NT2/D1 (cell line): ENCODE results near the gene NDST3.
"Not testable (repeated sequence)": the region's sequence is repeated elsewhere in the genome, so short reads cannot be mapped to it uniquely, and the experiment has no call there.

Source experiments
- DNase-seq: peaks from one replicate; pipeline ENCODE4 v3.0.0-alpha.2; 2011; ENCODE audit warnings: low read depth, low spot score
- H3K27me3 ChIP-seq: 2 replicates; pipeline ENCODE4 v1.6.0; 2011; ENCODE audit warnings: mild to moderate bottlenecking; ENCODE audit not compliant: insufficient read length, insufficient read depth
- H3K36me3 ChIP-seq: 2 replicates; pipeline ENCODE4 v1.6.1; 2011; ENCODE audit warnings: mild to moderate bottlenecking, low read length, mixed read lengths; ENCODE audit not compliant: insufficient read depth, insufficient read length
- H3K4me1 ChIP-seq: 2 replicates; pipeline ENCODE4 v1.5.1; 2011; ENCODE audit not compliant: insufficient read depth, insufficient read length
- H3K4me3 ChIP-seq: 2 replicates; pipeline ENCODE4 v1.5.1; 2011; ENCODE audit warnings: low read depth; ENCODE audit not compliant: insufficient read length
- H3K9ac ChIP-seq: 2 replicates; pipeline ENCODE4 v1.6.0; 2011; ENCODE audit warnings: low read depth; ENCODE audit not compliant: insufficient read length
- H3K9me3 ChIP-seq: 2 replicates; pipeline ENCODE4 v1.5.1; 2011; ENCODE audit warnings: mild to moderate bottlenecking, low read length; ENCODE audit not compliant: insufficient read depth
- SUZ12 ChIP-seq: IDR thresholded peaks from 2 replicates; pipeline ENCODE4 v1.6.1; 2011; ENCODE audit not compliant: insufficient read length, insufficient read depth; ENCODE audit errors: extremely low read depth
- YY1 ChIP-seq: IDR thresholded peaks from 2 replicates; pipeline ENCODE4 v1.6.1; 2011; ENCODE audit not compliant: insufficient read length, insufficient read depth
- ZNF274 ChIP-seq: IDR thresholded peaks from 2 replicates; pipeline ENCODE4 v1.6.1; 2011; ENCODE audit warnings: mild to moderate bottlenecking, low read depth, low read length

Gene NDST3

GRCh38 chr4:118290951-118291350, 256.7 kb downstream of the NDST3 start:
- no peaks in the 10 kb centered on the region for H3K9me3 ChIP-seq
- TF ChIP-seq SUZ12 (no peak), ZNF274 (no peak), YY1 (no peak)
- H3K9ac ChIP-seq = no peak overlapping the region
- no peaks in the 10 kb centered on the region for H3K27me3 ChIP-seq
- DNase-seq = no peak
- H3K36me3 ChIP-seq = peaks cover 2% of the 10 kb centered on the region
- H3K4me1 ChIP-seq = no peaks in the 10 kb centered on the region
- no peak overlapping the region for H3K4me3 ChIP-seq

DNA sequence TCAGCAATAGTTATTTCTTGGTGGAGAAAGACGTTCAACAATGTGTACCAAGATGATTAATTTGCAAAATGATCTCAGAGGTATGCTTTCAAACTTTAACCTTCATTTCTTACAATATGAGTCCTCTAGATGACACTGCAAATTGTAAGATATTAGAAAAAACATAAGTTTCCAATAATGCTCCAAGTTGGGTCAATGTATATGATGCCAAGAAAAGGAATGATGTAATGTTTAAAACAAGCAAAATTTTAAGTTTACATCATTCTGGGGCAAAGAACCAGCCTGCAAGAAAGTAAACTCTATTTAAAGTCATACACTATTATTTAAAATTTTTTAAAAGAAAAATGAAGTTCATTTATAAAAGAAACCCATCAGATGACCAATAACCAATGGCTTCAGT, 262.4 kb downstream of the NDST3 start:
- TF ChIP-seq ZNF274 (no peak), YY1 (no peak), SUZ12 (no peak)

DNA sequence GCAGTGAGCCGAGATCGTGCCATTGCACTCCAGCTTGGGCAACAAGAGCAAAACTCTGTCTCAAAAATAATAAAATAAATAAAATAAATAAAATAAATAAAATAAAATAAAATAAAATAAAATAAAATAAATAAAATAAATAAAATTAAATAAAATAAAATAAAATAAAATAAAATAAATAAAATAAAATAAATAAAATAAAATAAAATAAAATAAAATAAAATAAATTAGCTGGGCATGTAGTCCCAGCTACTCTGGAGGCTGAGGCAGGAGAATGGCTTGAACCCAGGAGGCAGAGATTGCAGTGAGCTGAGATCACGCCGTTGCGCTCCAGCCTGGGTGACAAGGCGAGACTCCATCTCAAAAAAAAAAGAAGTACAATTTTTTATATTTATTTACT, 265.3 kb downstream of the NDST3 start:
- H3K4me3 ChIP-seq, H3K36me3 ChIP-seq, H3K9me3 ChIP-seq, H3K27me3 ChIP-seq, DNase-seq, H3K9ac ChIP-seq, H3K4me1 ChIP-seq: not testable (repeated sequence)

More for the DNA sequence above, 262.4 kb downstream of the NDST3 start:
- H3K36me3 ChIP-seq = no peaks in the 10 kb centered on the region
- H3K27me3 ChIP-seq = no peaks in the 10 kb centered on the region
- H3K9ac ChIP-seq = no peak overlapping the region
- H3K4me3 ChIP-seq = no peak overlapping the region
- H3K4me1 ChIP-seq = no peaks in the 10 kb centered on the region
- DNase-seq = no peak
- no peaks in the 10 kb centered on the region for H3K9me3 ChIP-seq

DNA sequence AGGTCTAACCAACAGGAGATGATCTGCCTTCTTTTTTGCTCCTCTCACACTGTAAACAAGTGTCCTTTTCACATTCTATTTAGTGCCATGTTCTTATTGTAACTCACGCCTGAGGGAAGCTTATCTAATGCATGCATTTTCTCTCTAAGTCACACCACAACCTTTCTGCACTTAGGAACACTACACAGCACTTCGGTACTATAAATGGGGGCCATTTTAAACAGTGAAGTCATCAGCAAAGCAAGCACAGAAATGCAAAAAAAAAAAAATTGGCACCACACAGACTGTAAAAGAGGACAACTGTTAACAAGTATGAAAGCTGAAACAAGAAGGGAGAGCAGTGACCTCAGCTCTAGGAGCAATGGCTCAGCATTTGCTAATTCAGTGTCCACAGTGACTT, 273.4 kb downstream of the NDST3 start:
- Histone ChIP-seq H3K9ac (no peak overlapping the region), H3K27me3 (no peaks in the 10 kb centered on the region), H3K9me3 (no peaks in the 10 kb centered on the region), H3K4me1 (no peaks in the 10 kb centered on the region), H3K4me3 (no peak overlapping the region), H3K36me3 (no peaks in the 10 kb centered on the region)
- no peak for DNase-seq
- TF ChIP-seq ZNF274 = no peak
- no peak for TF ChIP-seq YY1
- TF ChIP-seq SUZ12 = no peak
